Upper lobe of left lung (tissue), 4 donors: Measurements from ENCODE around the gene PASD1.

Source experiments
- POLR2A ChIP-seq, 4 donors: fragments of 450-650 bp; IDR thresholded peaks; one replicate each; pipeline ENCODE4 v1.5.1; 2016 to 2017; ENCODE audit warnings: antibody characterized with exemption in 4 of 4, mild to moderate bottlenecking in 2 of 4
- TF ChIP-seq, protein P1 (sequence below), 6 experiments: fragments of 450-650 bp in 4 of 6; fragments of 200-600 bp in 2 of 6; sonication (generic) in 2 of 6; IDR thresholded peaks; one replicate each; pipeline ENCODE4 v1.5.1; 2016 to 2019; ENCODE audit warnings: antibody characterized with exemption in 6 of 6

DNA sequence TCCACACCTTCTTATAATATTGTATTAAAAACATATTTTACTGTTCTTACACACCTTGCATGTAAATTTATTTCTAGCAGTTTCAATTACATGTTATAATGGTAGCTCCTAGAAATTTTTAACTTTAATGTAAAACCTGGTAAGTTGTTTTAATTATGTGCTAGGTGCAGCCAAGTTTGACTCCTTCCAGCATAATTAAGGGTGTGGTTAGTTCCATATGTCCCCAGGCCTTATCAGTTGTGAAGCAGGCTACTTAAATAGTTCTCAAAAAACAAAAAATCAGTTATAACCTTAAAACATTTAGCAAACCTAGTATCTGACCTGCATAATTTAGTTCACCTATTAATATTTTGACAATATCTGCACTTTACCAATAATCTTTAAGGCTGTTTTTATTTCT, 26.9 kb upstream of the PASD1 start:
- TF ChIP-seq POLR2A (IDR thresholded peaks at IDR 0.05) = no peak
- TF ChIP-seq, protein P1, sequence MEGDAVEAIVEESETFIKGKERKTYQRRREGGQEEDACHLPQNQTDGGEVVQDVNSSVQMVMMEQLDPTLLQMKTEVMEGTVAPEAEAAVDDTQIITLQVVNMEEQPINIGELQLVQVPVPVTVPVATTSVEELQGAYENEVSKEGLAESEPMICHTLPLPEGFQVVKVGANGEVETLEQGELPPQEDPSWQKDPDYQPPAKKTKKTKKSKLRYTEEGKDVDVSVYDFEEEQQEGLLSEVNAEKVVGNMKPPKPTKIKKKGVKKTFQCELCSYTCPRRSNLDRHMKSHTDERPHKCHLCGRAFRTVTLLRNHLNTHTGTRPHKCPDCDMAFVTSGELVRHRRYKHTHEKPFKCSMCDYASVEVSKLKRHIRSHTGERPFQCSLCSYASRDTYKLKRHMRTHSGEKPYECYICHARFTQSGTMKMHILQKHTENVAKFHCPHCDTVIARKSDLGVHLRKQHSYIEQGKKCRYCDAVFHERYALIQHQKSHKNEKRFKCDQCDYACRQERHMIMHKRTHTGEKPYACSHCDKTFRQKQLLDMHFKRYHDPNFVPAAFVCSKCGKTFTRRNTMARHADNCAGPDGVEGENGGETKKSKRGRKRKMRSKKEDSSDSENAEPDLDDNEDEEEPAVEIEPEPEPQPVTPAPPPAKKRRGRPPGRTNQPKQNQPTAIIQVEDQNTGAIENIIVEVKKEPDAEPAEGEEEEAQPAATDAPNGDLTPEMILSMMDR (IDR thresholded peaks at IDR 0.05) = no peak
